Ishikawa (cell line): ENCODE results near the gene USHBP1.
A peak's percentile ranks its signal among the peaks of the same experiment; 100 is the strongest.

Source experiments
- CREB1 ChIP-seq: IDR thresholded peaks from 2 replicates; pipeline ENCODE4 v1.6.1; 2012; ENCODE audit warnings: low read depth
- EGR1 ChIP-seq: IDR thresholded peaks from 2 replicates; pipeline ENCODE4 v1.6.1; 2012
- EP300 ChIP-seq: IDR thresholded peaks from 2 replicates; pipeline ENCODE4 v1.6.1; 2012; ENCODE audit warnings: borderline replicate concordance
- FOXM1 ChIP-seq: IDR thresholded peaks from 2 replicates; pipeline ENCODE4 v1.6.1; 2012; ENCODE audit warnings: low read depth, borderline replicate concordance
- NFIC ChIP-seq: IDR thresholded peaks from 2 replicates; pipeline ENCODE4 v1.6.1; 2012
- RAD21 ChIP-seq: IDR thresholded peaks from 2 replicates; pipeline ENCODE4 v1.6.1; 2012; ENCODE audit warnings: low read depth
- TAF1 ChIP-seq: IDR thresholded peaks from 2 replicates; pipeline ENCODE4 v1.6.1; 2012; ENCODE audit warnings: low read depth, mild to moderate bottlenecking
- TEAD4 ChIP-seq: IDR thresholded peaks from 2 replicates; pipeline ENCODE4 v1.6.1; 2012
- USF1 ChIP-seq: IDR thresholded peaks from 2 replicates; pipeline ENCODE4 v1.6.1; 2012
- YY1 ChIP-seq: IDR thresholded peaks from 2 replicates; pipeline ENCODE4 v1.6.1; 2012; ENCODE audit warnings: low read depth
- ZBTB7A ChIP-seq: IDR thresholded peaks from 2 replicates; pipeline ENCODE4 v1.6.1; 2012; ENCODE audit warnings: low read depth
- TF ChIP-seq, protein P1 (sequence below): IDR thresholded peaks from 2 replicates; pipeline ENCODE4 v1.6.1; 2012; ENCODE audit warnings: low read depth, mild to moderate bottlenecking

- TF ChIP-seq EP300 (no peak), NFIC (no peak), YY1 (no peak), RAD21 (no peak), CREB1 (no peak), ZBTB7A (peak; percentile 58; the same call in 1 of the 2 replicates), TAF1 (no peak), FOXM1 (no peak), EGR1 (no peak), USF1 (no peak), TEAD4 (no peak)
- TF ChIP-seq, protein P1, sequence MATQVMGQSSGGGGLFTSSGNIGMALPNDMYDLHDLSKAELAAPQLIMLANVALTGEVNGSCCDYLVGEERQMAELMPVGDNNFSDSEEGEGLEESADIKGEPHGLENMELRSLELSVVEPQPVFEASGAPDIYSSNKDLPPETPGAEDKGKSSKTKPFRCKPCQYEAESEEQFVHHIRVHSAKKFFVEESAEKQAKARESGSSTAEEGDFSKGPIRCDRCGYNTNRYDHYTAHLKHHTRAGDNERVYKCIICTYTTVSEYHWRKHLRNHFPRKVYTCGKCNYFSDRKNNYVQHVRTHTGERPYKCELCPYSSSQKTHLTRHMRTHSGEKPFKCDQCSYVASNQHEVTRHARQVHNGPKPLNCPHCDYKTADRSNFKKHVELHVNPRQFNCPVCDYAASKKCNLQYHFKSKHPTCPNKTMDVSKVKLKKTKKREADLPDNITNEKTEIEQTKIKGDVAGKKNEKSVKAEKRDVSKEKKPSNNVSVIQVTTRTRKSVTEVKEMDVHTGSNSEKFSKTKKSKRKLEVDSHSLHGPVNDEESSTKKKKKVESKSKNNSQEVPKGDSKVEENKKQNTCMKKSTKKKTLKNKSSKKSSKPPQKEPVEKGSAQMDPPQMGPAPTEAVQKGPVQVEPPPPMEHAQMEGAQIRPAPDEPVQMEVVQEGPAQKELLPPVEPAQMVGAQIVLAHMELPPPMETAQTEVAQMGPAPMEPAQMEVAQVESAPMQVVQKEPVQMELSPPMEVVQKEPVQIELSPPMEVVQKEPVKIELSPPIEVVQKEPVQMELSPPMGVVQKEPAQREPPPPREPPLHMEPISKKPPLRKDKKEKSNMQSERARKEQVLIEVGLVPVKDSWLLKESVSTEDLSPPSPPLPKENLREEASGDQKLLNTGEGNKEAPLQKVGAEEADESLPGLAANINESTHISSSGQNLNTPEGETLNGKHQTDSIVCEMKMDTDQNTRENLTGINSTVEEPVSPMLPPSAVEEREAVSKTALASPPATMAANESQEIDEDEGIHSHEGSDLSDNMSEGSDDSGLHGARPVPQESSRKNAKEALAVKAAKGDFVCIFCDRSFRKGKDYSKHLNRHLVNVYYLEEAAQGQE, result no peak
Measured at GRCh38 chr19:17234911-17235299, 29.6 kb downstream of the USHBP1 start.
